A673 (cell line): ENCODE data around the gene CXCR2.

ENCODE experiments used
- EZH2 ChIP-seq: fragments of 200-600 bp; sonication (generic); IDR thresholded peaks from 2 replicates; pipeline ENCODE4 v1.6.1; 2017; ENCODE audit warnings: borderline replicate concordance, low read depth, mild to moderate bottlenecking, mixed read lengths, antibody characterized with exemption, low read length; ENCODE audit not compliant: poor library complexity, severe bottlenecking
- TF ChIP-seq, protein P1 (sequence below): fragments of 300-800, 200-600 bp; sonication (generic); conservative IDR thresholded peaks from 2 replicates; pipeline ENCODE4 v1.5.1; 2017; ENCODE audit warnings: low read depth, mild to moderate bottlenecking, antibody characterized with exemption, low read length, moderate library complexity, mixed read lengths

DNA sequence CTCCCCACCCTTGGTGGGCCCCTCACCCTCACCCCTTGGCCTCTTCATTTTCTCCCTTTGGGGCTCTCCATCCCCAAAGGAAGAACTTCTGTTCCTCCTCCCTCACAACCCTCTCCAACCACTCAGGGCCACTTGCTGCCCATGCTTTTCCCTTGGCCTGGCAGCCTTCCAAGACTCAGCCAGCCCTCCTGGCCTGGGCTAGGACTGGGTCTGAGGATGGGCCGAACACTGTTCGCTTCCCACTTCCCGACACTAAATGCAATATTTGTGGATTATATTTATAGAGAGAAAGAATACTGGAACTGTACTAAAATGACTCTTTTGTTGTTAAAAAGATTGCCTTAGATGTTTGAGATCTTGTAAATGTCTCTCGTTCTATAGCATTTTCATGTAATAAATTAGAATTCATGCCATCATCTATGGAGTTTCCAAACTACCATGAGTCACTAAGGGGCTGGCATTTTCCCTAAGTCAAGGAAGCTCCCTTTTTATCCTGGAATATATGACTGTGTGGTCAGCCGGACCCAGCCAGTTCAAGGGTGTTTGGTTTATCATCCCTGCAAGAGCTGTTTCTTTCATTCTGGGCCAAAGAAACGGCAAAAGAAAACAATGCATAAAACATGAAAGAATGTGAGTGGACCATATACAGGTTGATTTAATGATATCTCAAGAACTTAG is 3.8 kb downstream of the CXCR2 start:
- TF ChIP-seq, protein P1, sequence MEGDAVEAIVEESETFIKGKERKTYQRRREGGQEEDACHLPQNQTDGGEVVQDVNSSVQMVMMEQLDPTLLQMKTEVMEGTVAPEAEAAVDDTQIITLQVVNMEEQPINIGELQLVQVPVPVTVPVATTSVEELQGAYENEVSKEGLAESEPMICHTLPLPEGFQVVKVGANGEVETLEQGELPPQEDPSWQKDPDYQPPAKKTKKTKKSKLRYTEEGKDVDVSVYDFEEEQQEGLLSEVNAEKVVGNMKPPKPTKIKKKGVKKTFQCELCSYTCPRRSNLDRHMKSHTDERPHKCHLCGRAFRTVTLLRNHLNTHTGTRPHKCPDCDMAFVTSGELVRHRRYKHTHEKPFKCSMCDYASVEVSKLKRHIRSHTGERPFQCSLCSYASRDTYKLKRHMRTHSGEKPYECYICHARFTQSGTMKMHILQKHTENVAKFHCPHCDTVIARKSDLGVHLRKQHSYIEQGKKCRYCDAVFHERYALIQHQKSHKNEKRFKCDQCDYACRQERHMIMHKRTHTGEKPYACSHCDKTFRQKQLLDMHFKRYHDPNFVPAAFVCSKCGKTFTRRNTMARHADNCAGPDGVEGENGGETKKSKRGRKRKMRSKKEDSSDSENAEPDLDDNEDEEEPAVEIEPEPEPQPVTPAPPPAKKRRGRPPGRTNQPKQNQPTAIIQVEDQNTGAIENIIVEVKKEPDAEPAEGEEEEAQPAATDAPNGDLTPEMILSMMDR = no peak
- TF ChIP-seq EZH2 = no peak
